Hepatocyte (in vitro differentiated cells): ENCODE measurements around the gene RASAL1.

Experiments
- CTCF ChIP-seq: fragments of 200-600 bp; sonication (generic); IDR thresholded peaks from 2 replicates; pipeline ENCODE4 v1.5.1; 2016; ENCODE audit warnings: antibody characterized with exemption, mild to moderate bottlenecking; ENCODE audit not compliant: poor library complexity
- EZH2 ChIP-seq: fragments of 200-600 bp; sonication (generic); IDR thresholded peaks from 2 replicates; pipeline ENCODE4 v1.6.1; 2016; ENCODE audit warnings: antibody characterized with exemption, mild to moderate bottlenecking, borderline replicate concordance
- EZH2phosphoT487 ChIP-seq: fragments of 200-600 bp; sonication (generic); IDR thresholded peaks from one replicate; pipeline ENCODE4 v1.6.1; 2018; ENCODE audit warnings: antibody characterized with exemption, mild to moderate bottlenecking, low read depth, moderate library complexity; ENCODE audit not compliant: unreplicated experiment, severe bottlenecking

- TF ChIP-seq EZH2, result no peak
- no peak for TF ChIP-seq CTCF
- no peak for TF ChIP-seq EZH2phosphoT487
These were observed 31.7 kb downstream of the RASAL1 start for GRCh38 chr12:113103756-113104450.
